ENCODE results near the gene TBC1D9B. TPM values are rescaled to one million over a fixed set of nuclear protein-coding genes. Genes with fewer than 3 reads are reported as not detected.

TBC1D9B gene
- total RNA-seq, 1 experiment from 2014 or later = 127 TPM

DNA sequence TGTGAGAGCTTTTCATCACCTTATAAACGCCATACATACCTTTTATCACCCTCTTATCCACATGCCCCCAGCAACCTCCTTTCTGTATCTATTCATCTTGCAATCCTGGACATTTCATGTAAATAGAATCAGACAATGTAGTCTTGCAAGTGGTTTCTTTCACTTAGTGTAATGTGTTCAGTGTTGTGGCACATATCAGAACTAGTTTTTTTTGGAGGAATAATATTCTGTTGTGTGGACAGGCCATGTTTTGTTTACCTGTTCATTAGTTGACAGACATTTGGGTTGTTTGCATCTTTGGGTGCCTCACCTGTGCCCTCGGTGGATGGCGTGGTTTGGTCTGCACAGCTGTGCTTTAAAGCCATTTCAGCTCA lies 85.7 kb downstream of the TBC1D9B start:
- ChIA-PET POLR2A (interaction anchor here (1.6 kb wide), 1 partner anchor 10 kb away, joined by 5 read pairs; no protein-coding TSS in a partner anchor), RAD21 (ENCODE audit: low non-redundant PET in 1 of 2, low total read pairs in 2 of 2, uncharacterized antibody in 2 of 2, unreplicated experiment in 2 of 2) (no interaction called here), CTCF (no interaction called here)
- intact Hi-C loops (cut with micrococcal nuclease) = no loop called here
- Histone ChIP-seq H3K36me3 (ENCODE audit: control insufficient read depth in 1 of 2, insufficient read depth in 2 of 2, low read length in 2 of 2) (peaks cover 35 to 52% of the 10 kb centered on the region in 2 experiments; a peak in 3 of 4 replicates), H2AFZ (ENCODE audit: low read depth, low read length, poor library complexity, severe bottlenecking) (no peak overlapping the region), H3K27ac (ENCODE audit: low read depth, low read length) (peak overlapping the region; percentile 12), H3K79me2 (ENCODE audit: insufficient read depth, low read length) (peaks cover 58% of the 10 kb centered on the region), H3K9me3 (ENCODE audit: control insufficient read depth in 1 of 2, insufficient read depth in 1 of 2, low read depth in 1 of 2, low read length in 2 of 2) (no peaks in the 10 kb centered on the region), H3K9me2 (ENCODE audit: insufficient read depth) (no peaks in the 10 kb centered on the region), H3K27me3 (ENCODE audit: insufficient read depth, low read length) (no peaks in the 10 kb centered on the region), H3K4me1 (ENCODE audit: control insufficient read depth in 1 of 2, insufficient read depth in 2 of 2, low read length in 2 of 2) (peaks cover 35 to 57% of the 10 kb centered on the region in 2 experiments), H3K4me3 (replicated peaks in 1 of 2; ENCODE audit: low read depth in 1 of 2, low read length in 2 of 2) (peak overlapping the region; percentile 76 to 87), H4K20me1 (ENCODE audit: insufficient read depth) (peaks cover 12% of the 10 kb centered on the region; the same call in 1 of the 2 replicates), H3K9ac (ENCODE audit: low read length) (peak overlapping the region; percentile 97), H3K4me2 (ENCODE audit: low read length) (peak overlapping the region; percentile 94)
- TSS peak; percentile 68 for BruUV-seq (replicated peaks)
- no peak for TF ChIP-seq CEBPB (IDR thresholded peaks at IDR 0.05; ENCODE audit: low read depth)
- no peak for TF ChIP-seq SIN3A (IDR thresholded peaks at IDR 0.05; ENCODE audit: low read depth)
- no peak for TF ChIP-seq POLR2A (IDR thresholded peaks at IDR 0.05; ENCODE audit: borderline replicate concordance, extremely low read depth, insufficient read depth, insufficient read length)
- DNase-seq (ENCODE audit: low read depth, low spot score) (no peak), ATAC-seq (no peak)

GRCh38 chr5:179821298-179822058 lies 86.2 kb downstream of the TBC1D9B start:
- ATAC-seq (peak; percentile 71), DNase-seq (ENCODE audit: low read depth, low spot score) (peak; percentile 81)
- peak overlapping the region; percentile 94 for H3K4me2 ChIP-seq (ENCODE audit: low read length)
- CTCF ChIA-PET = interaction anchor here (2.2 kb wide), 1 partner anchor 19 kb away, joined by 8 read pairs; no protein-coding TSS in a partner anchor
- peaks cover 12% of the 10 kb centered on the region; the same call in 1 of the 2 replicates for H4K20me1 ChIP-seq (ENCODE audit: insufficient read depth)
- no peaks in the 10 kb centered on the region for H3K9me3 ChIP-seq (ENCODE audit: control insufficient read depth in 1 of 2, insufficient read depth in 1 of 2, low read depth in 1 of 2, low read length in 2 of 2)
- peak overlapping the region; percentile 99 for H3K27ac ChIP-seq (ENCODE audit: low read depth, low read length)
- RAD21 ChIA-PET (ENCODE audit: low non-redundant PET in 1 of 2, low total read pairs in 2 of 2, uncharacterized antibody in 2 of 2, unreplicated experiment in 2 of 2) = no interaction called here
- H3K79me2 ChIP-seq (ENCODE audit: insufficient read depth, low read length) = peaks cover 52% of the 10 kb centered on the region
- no peaks in the 10 kb centered on the region for H3K9me2 ChIP-seq (ENCODE audit: insufficient read depth)
- H3K4me1 ChIP-seq (ENCODE audit: control insufficient read depth in 1 of 2, insufficient read depth in 2 of 2, low read length in 2 of 2) = peaks cover 35 to 57% of the 10 kb centered on the region in 2 experiments
- BruUV-seq (replicated peaks) = no TSS peak
- intact Hi-C loops (cut with micrococcal nuclease) = loop anchor here (2.0 kb wide), 2 partner anchors 15 to 37 kb away; partner anchors contain the start of genes MGAT4B and MRNIP
- H2AFZ ChIP-seq (ENCODE audit: low read depth, low read length, poor library complexity, severe bottlenecking) = no peak overlapping the region
- peaks cover 30 to 47% of the 10 kb centered on the region in 2 experiments; a peak in 3 of 4 replicates for H3K36me3 ChIP-seq (ENCODE audit: control insufficient read depth in 1 of 2, insufficient read depth in 2 of 2, low read length in 2 of 2)
- peak overlapping the region; percentile 97 for H3K9ac ChIP-seq (ENCODE audit: low read length)
- H3K4me3 ChIP-seq (replicated peaks in 1 of 2; ENCODE audit: low read depth in 1 of 2, low read length in 2 of 2) = peak overlapping the region; percentile 76 to 87
- POLR2A ChIA-PET = interaction anchor here (0.8 to 2.5 kb wide), 6 partner anchors 11 to 198 kb away, joined by 3 to 9 read pairs (median 4); partner anchors contain the start of genes HNRNPH1 and MAML1
- no peaks in the 10 kb centered on the region for H3K27me3 ChIP-seq (ENCODE audit: insufficient read depth, low read length)
- no peak for TF ChIP-seq SIN3A (IDR thresholded peaks at IDR 0.05; ENCODE audit: low read depth)
- no peak for TF ChIP-seq FOSL1 (IDR thresholded peaks at IDR 0.05; ENCODE audit: low read depth)
- TF ChIP-seq POLR2A (IDR thresholded peaks at IDR 0.05; ENCODE audit: borderline replicate concordance, extremely low read depth, insufficient read depth, insufficient read length) = peak; percentile 65
- TF ChIP-seq ZBTB33 (IDR thresholded peaks at IDR 0.05; ENCODE audit: extremely low read depth, insufficient replicate concordance, low read length) = peak; percentile 39
- TF ChIP-seq YY1 (IDR thresholded peaks at IDR 0.05; ENCODE audit: extremely low read depth, insufficient replicate concordance, low read depth, low read length) = no peak
- TF ChIP-seq, protein P1, sequence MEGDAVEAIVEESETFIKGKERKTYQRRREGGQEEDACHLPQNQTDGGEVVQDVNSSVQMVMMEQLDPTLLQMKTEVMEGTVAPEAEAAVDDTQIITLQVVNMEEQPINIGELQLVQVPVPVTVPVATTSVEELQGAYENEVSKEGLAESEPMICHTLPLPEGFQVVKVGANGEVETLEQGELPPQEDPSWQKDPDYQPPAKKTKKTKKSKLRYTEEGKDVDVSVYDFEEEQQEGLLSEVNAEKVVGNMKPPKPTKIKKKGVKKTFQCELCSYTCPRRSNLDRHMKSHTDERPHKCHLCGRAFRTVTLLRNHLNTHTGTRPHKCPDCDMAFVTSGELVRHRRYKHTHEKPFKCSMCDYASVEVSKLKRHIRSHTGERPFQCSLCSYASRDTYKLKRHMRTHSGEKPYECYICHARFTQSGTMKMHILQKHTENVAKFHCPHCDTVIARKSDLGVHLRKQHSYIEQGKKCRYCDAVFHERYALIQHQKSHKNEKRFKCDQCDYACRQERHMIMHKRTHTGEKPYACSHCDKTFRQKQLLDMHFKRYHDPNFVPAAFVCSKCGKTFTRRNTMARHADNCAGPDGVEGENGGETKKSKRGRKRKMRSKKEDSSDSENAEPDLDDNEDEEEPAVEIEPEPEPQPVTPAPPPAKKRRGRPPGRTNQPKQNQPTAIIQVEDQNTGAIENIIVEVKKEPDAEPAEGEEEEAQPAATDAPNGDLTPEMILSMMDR (IDR thresholded peaks at IDR 0.05 in 2 of 3, conservative IDR thresholded peaks at IDR 0.05 in 1 of 3; ENCODE audit: borderline replicate concordance in 1 of 3, insufficient read depth in 1 of 3, low read depth in 2 of 3, low read length in 2 of 3) = no peak
- no peak for TF ChIP-seq CEBPB (IDR thresholded peaks at IDR 0.05; ENCODE audit: low read depth)
- no peak for TF ChIP-seq SRF (IDR thresholded peaks at IDR 0.05; ENCODE audit: low read depth)
- TF ChIP-seq ELF1 (IDR thresholded peaks at IDR 0.05; ENCODE audit: borderline replicate concordance, low read depth) = no peak
- TF ChIP-seq ZFX (IDR thresholded peaks at IDR 0.05) = no peak
- no peak for TF ChIP-seq EZH2 (IDR thresholded peaks at IDR 0.05)
- peak; percentile 90 for TF ChIP-seq POLR2AphosphoS5 (IDR thresholded peaks at IDR 0.05; ENCODE audit: low read depth, low read length)
- no peak for TF ChIP-seq ATF3 (IDR thresholded peaks at IDR 0.05)
- TF ChIP-seq JUND (IDR thresholded peaks at IDR 0.05) = no peak
- TF ChIP-seq CBX3 (IDR thresholded peaks at IDR 0.05; ENCODE audit: low read depth) = no peak

Data from HCT116 (cell line).